SU-DHL-6 (cell line): ENCODE measurements around the gene GYG1.

Experiments
- EZH2phosphoT487 ChIP-seq: fragments of 200-600 bp; sonication (generic), shearing (Covaris generic); conservative IDR thresholded peaks from 2 replicates; pipeline ENCODE4 v1.6.1; 2018; ENCODE audit warnings: mild to moderate bottlenecking, antibody characterized with exemption, low read length, moderate library complexity, mixed read lengths
- TF ChIP-seq, protein P1 (sequence below): fragments of 200-600 bp; sonication (generic); IDR thresholded peaks from one replicate; pipeline ENCODE4 v1.5.1; 2017; ENCODE audit warnings: antibody characterized with exemption, mild to moderate bottlenecking, low read length, moderate library complexity; ENCODE audit not compliant: insufficient read depth, poor library complexity, severe bottlenecking

DNA sequence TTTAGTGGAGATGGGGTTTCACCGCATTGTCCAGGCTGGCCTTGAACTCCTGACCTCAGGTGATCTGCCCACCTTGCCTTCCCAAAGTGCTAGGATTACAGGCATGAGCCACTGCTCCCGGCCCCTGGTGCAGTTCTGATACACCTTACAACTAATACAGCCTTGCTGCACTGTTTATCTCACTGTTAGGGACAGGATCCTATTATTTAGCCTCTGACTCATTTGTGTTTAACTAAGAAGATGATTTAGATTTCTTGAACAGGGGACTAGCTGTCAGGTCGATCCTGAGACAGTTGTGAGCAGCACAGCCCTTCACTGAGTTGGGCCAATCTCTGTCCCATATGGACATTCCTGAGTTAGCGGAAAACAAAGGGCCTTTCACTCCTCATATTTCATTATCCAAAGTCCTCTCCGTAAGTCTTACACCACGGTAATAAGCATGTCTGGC, 19.2 kb downstream of the GYG1 start:
- TF ChIP-seq, protein P1, sequence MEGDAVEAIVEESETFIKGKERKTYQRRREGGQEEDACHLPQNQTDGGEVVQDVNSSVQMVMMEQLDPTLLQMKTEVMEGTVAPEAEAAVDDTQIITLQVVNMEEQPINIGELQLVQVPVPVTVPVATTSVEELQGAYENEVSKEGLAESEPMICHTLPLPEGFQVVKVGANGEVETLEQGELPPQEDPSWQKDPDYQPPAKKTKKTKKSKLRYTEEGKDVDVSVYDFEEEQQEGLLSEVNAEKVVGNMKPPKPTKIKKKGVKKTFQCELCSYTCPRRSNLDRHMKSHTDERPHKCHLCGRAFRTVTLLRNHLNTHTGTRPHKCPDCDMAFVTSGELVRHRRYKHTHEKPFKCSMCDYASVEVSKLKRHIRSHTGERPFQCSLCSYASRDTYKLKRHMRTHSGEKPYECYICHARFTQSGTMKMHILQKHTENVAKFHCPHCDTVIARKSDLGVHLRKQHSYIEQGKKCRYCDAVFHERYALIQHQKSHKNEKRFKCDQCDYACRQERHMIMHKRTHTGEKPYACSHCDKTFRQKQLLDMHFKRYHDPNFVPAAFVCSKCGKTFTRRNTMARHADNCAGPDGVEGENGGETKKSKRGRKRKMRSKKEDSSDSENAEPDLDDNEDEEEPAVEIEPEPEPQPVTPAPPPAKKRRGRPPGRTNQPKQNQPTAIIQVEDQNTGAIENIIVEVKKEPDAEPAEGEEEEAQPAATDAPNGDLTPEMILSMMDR = no peak
- TF ChIP-seq EZH2phosphoT487 = no peak
